Cardiac fibroblast (primary cell): ENCODE data around the gene NEK4.
A peak's percentile ranks its signal among the peaks of the same experiment; 100 is the strongest.

ENCODE experiments used
- DNase-seq, 2 donors: peaks; one replicate each; pipeline versions ENCODE4 v3.0.0 to v3.0.0-alpha.2; 2010; ENCODE audit warnings: low read depth in 2 of 2
- H3K4me3 ChIP-seq, 2 donors: replicated peaks in 1 of 2; 1 replicate in 1 of 2; 2 replicates in 1 of 2; pipeline ENCODE4 v1.5.1; 2011; ENCODE audit warnings: low read depth in 2 of 2, low read length in 2 of 2, mild to moderate bottlenecking in 2 of 2, moderate library complexity in 1 of 2
- TF ChIP-seq, protein P1 (sequence below): IDR thresholded peaks from one replicate; pipeline ENCODE4 v1.5.1; 2011; ENCODE audit warnings: low read depth, mild to moderate bottlenecking, low read length, inconsistent platforms

Gene NEK4

DNA sequence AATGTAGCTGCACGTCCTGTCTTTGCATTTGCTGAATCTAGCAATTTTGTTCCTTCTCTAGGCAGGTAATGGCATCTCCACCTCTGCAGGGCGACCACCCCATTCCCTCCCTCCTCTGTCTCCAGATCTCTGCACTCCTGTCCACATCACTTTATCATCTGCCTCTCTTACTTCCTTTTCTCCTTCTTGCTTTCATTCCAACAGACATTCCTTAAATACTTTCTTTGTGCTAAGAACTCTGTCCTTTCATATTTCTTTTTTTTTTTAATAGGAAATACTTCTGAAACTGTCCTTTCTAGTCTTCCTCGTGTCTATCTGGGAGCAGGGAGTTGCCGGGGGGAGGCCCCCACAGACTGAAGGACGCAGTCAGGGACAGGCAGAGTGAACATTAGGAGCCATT, 31.1 kb upstream of the NEK4 start:
- TF ChIP-seq, protein P1, sequence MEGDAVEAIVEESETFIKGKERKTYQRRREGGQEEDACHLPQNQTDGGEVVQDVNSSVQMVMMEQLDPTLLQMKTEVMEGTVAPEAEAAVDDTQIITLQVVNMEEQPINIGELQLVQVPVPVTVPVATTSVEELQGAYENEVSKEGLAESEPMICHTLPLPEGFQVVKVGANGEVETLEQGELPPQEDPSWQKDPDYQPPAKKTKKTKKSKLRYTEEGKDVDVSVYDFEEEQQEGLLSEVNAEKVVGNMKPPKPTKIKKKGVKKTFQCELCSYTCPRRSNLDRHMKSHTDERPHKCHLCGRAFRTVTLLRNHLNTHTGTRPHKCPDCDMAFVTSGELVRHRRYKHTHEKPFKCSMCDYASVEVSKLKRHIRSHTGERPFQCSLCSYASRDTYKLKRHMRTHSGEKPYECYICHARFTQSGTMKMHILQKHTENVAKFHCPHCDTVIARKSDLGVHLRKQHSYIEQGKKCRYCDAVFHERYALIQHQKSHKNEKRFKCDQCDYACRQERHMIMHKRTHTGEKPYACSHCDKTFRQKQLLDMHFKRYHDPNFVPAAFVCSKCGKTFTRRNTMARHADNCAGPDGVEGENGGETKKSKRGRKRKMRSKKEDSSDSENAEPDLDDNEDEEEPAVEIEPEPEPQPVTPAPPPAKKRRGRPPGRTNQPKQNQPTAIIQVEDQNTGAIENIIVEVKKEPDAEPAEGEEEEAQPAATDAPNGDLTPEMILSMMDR, result no peak
- H3K4me3 ChIP-seq, result no peak overlapping the region
- peak in 1 of 2 donors; percentile 12 for DNase-seq

- no peak overlapping the region for H3K4me3 ChIP-seq
- DNase-seq, result peak; percentile 5 to 58
- TF ChIP-seq, protein P1, result no peak
These were observed 29.3 kb upstream of the NEK4 start for GRCh38 chr3:52800079-52800478.

DNA sequence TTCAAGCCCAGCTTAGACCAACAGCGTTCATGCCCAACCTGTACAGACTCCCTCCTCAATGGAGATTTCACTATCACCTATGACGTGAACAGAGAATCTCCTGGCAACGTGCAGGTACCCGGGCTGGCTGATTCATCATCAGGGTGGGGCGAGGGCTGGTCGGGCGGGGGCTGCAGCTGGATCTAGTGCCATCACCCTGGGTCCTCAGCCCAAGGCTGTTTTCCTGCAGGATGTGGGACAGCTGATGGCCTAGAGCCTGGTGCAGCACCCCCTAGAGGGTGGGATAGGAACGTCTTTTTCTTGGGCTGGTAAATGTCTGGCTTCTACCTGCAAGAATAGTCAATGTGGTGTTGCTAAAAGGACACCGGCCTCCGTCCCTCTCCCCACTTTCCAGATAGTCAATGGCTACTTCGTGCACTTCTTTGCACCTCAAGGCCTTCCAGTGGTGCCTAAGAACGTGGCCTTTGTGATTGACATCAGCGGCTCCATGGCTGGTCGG, 28.3 kb upstream of the NEK4 start:
- TF ChIP-seq, protein P1, result peak; percentile 50
- H3K4me3 ChIP-seq, result no peak overlapping the region
- DNase-seq, result peak in 1 of 2 donors; percentile 13

GRCh38 chr3:52798376-52798977, 27.7 kb upstream of the NEK4 start:
- peak in 1 of 2 donors; percentile 26 for DNase-seq
- H3K4me3 ChIP-seq, result no peak overlapping the region
- TF ChIP-seq, protein P1, result no peak

DNA sequence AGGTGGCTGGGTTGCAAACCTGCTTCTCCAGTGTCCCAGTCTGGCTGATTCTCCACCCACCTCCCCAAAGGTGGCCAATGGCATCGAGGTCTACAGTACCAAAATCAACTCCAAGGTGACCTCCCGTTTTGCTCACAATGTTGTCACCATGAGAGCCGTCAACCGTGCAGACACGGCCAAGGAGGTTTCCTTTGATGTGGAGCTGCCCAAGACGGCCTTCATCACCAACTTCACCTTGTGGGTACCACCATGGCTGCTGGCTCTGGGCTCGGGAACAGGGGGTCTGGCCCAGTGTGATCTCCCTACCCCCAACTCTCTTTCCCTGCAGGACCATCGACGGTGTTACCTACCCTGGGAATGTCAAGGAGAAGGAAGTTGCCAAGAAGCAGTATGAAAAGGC, 25.7 kb upstream of the NEK4 start:
- TF ChIP-seq, protein P1, result no peak
- DNase-seq, result no peak
- H3K4me3 ChIP-seq, result no peak overlapping the region

DNA sequence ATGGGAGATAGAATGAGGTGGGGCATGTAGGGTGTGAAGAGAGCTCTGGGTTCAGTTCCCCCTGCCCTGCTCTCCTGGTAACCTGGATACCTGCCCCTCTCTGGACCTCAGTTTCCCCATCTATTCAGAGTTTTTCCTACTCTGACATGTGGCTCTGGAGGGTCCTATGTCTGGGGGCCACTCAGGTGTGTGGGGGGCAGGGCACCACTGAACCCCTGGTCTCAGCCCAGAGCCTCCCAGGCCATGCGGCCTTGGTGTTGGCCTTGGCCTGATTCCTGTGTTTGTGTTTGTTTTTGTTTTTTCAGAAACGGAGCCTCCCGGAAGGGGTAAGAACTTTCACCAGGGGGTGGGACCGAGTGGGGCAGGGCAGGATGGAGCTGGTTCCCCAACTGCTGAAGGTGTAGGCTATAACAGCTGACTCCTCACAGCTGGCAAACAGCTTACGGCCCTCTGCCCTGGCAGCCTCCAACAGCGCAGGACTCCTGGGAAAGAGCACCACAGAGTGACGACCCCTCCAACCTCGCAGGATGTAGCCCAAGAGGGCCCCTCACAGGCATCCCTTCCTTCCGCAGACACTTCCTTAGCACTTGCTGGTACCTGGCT, 24.7 kb upstream of the NEK4 start:
- H3K4me3 ChIP-seq, result no peak overlapping the region
- TF ChIP-seq, protein P1, result no peak

More for the DNA sequence above, 24.7 kb upstream of the NEK4 start:
- no peak for DNase-seq
